ENCODE measurements around the gene NR5A1. TPM values are rescaled to one million over a fixed set of nuclear protein-coding genes. Genes with fewer than 3 reads are reported as not detected.

Gene NR5A1
- total RNA-seq, 2 experiments from 2014 or later, result not detected

- no peak overlapping the region for H3K27ac Mint-ChIP-seq
- no peaks in the 10 kb centered on the region for H3K36me3 Mint-ChIP-seq (ENCODE audit: low read depth)
- no peak overlapping the region for H3K4me3 Mint-ChIP-seq
- intact Hi-C loops (cut with micrococcal nuclease), result no loop called here
- CTCF ChIA-PET, result interaction anchor here (0.7 kb wide), 1 partner anchor 86 kb away, joined by 3 read pairs; no protein-coding TSS in a partner anchor
- no peak for DNase-seq
- no peaks in the 10 kb centered on the region for H3K9me3 Mint-ChIP-seq
- no peaks in the 10 kb centered on the region for H3K4me1 Mint-ChIP-seq (ENCODE audit: low read depth)
- no peaks in the 10 kb centered on the region for H3K27me3 Mint-ChIP-seq (ENCODE audit: low read depth)
Measured at GRCh38 chr9:124531115-124531514, 23.9 kb upstream of the NR5A1 start.

GRCh38 chr9:124530246-124530645 is 23.0 kb upstream of the NR5A1 start:
- Mint-ChIP-seq H3K36me3 (ENCODE audit: low read depth) (no peaks in the 10 kb centered on the region), H3K9me3 (no peaks in the 10 kb centered on the region), H3K4me1 (ENCODE audit: low read depth) (no peaks in the 10 kb centered on the region), H3K27ac (no peak overlapping the region), H3K27me3 (ENCODE audit: low read depth) (no peaks in the 10 kb centered on the region), H3K4me3 (no peak overlapping the region)
- DNase-seq, result no peak
- intact Hi-C loops (cut with micrococcal nuclease), result no loop called here
- CTCF ChIA-PET, result interaction anchor here (0.6 kb wide), 1 partner anchor 12 kb away, joined by 3 read pairs; no protein-coding TSS in a partner anchor

GRCh38 chr9:124527781-124528180 is 20.6 kb upstream of the NR5A1 start:
- no peaks in the 10 kb centered on the region for H3K4me1 Mint-ChIP-seq (ENCODE audit: low read depth)
- CTCF ChIA-PET, result interaction anchor here (1.1 kb wide), 1 partner anchor 8 kb away, joined by 11 read pairs; no protein-coding TSS in a partner anchor
- no peaks in the 10 kb centered on the region for H3K27me3 Mint-ChIP-seq (ENCODE audit: low read depth)
- H3K36me3 Mint-ChIP-seq (ENCODE audit: low read depth), result no peaks in the 10 kb centered on the region
- no peak for DNase-seq
- no peak overlapping the region for H3K27ac Mint-ChIP-seq
- H3K9me3 Mint-ChIP-seq, result no peaks in the 10 kb centered on the region
- no peak overlapping the region for H3K4me3 Mint-ChIP-seq
- intact Hi-C loops (cut with micrococcal nuclease), result no loop called here

GRCh38 chr9:124526174-124526573 is 19.0 kb upstream of the NR5A1 start:
- DNase-seq, result no peak
- Mint-ChIP-seq H3K4me1 (ENCODE audit: low read depth) (no peaks in the 10 kb centered on the region), H3K4me3 (no peak overlapping the region), H3K36me3 (ENCODE audit: low read depth) (no peaks in the 10 kb centered on the region), H3K9me3 (no peaks in the 10 kb centered on the region), H3K27ac (no peak overlapping the region), H3K27me3 (ENCODE audit: low read depth) (peaks cover 3% of the 10 kb centered on the region)
- intact Hi-C loops (cut with micrococcal nuclease), result no loop called here
- CTCF ChIA-PET, result interaction anchor here (1.2 kb wide), 1 partner anchor 11 kb away, joined by 3 read pairs; no protein-coding TSS in a partner anchor

GRCh38 chr9:124522121-124523098 is 15.2 kb upstream of the NR5A1 start:
- no peak overlapping the region for H3K4me3 Mint-ChIP-seq
- intact Hi-C loops (cut with micrococcal nuclease), result no loop called here
- CTCF ChIA-PET, result no interaction called here
- H3K9me3 Mint-ChIP-seq, result no peaks in the 10 kb centered on the region
- H3K27ac Mint-ChIP-seq, result no peak overlapping the region
- H3K4me1 Mint-ChIP-seq (ENCODE audit: low read depth), result no peaks in the 10 kb centered on the region
- DNase-seq, result no peak
- H3K27me3 Mint-ChIP-seq (ENCODE audit: low read depth), result peaks cover 3% of the 10 kb centered on the region
- H3K36me3 Mint-ChIP-seq (ENCODE audit: low read depth), result no peaks in the 10 kb centered on the region

- H3K4me1 Mint-ChIP-seq (ENCODE audit: low read depth), result no peaks in the 10 kb centered on the region
- no peak overlapping the region for H3K4me3 Mint-ChIP-seq
- peaks cover 3% of the 10 kb centered on the region for H3K27me3 Mint-ChIP-seq (ENCODE audit: low read depth)
- no peak overlapping the region for H3K27ac Mint-ChIP-seq
- intact Hi-C loops (cut with micrococcal nuclease), result no loop called here
- H3K9me3 Mint-ChIP-seq, result no peaks in the 10 kb centered on the region
- CTCF ChIA-PET, result no interaction called here
- no peak for DNase-seq
- no peaks in the 10 kb centered on the region for H3K36me3 Mint-ChIP-seq (ENCODE audit: low read depth)
Measured at GRCh38 chr9:124521142-124521541, 13.9 kb upstream of the NR5A1 start.

- CTCF ChIA-PET, result no interaction called here
- H3K27me3 Mint-ChIP-seq (ENCODE audit: low read depth), result peaks cover 3% of the 10 kb centered on the region
- H3K27ac Mint-ChIP-seq, result no peak overlapping the region
- no peak overlapping the region for H3K4me3 Mint-ChIP-seq
- no peak for DNase-seq
- no peaks in the 10 kb centered on the region for H3K4me1 Mint-ChIP-seq (ENCODE audit: low read depth)
- intact Hi-C loops (cut with micrococcal nuclease), result no loop called here
- no peaks in the 10 kb centered on the region for H3K36me3 Mint-ChIP-seq (ENCODE audit: low read depth)
- no peaks in the 10 kb centered on the region for H3K9me3 Mint-ChIP-seq
Measured at GRCh38 chr9:124520206-124520596, 13.0 kb upstream of the NR5A1 start.

- Mint-ChIP-seq H3K9me3 (no peaks in the 10 kb centered on the region), H3K4me1 (ENCODE audit: low read depth) (no peaks in the 10 kb centered on the region), H3K4me3 (no peak overlapping the region), H3K36me3 (ENCODE audit: low read depth) (no peaks in the 10 kb centered on the region), H3K27ac (no peak overlapping the region), H3K27me3 (ENCODE audit: low read depth) (peaks cover 4% of the 10 kb centered on the region)
- no peak for DNase-seq
- intact Hi-C loops (cut with micrococcal nuclease), result no loop called here
- CTCF ChIA-PET, result no interaction called here
Measured at GRCh38 chr9:124518116-124518515, 10.9 kb upstream of the NR5A1 start.

GRCh38 chr9:124517600-124517999 is 10.4 kb upstream of the NR5A1 start:
- Mint-ChIP-seq H3K36me3 (ENCODE audit: low read depth) (no peaks in the 10 kb centered on the region), H3K27me3 (ENCODE audit: low read depth) (peaks cover 4% of the 10 kb centered on the region), H3K4me1 (ENCODE audit: low read depth) (no peaks in the 10 kb centered on the region), H3K9me3 (no peaks in the 10 kb centered on the region), H3K27ac (no peak overlapping the region), H3K4me3 (no peak overlapping the region)
- CTCF ChIA-PET, result no interaction called here
- intact Hi-C loops (cut with micrococcal nuclease), result no loop called here
- DNase-seq, result no peak

- no peaks in the 10 kb centered on the region for H3K9me3 Mint-ChIP-seq
- H3K4me1 Mint-ChIP-seq (ENCODE audit: low read depth), result peaks cover 4% of the 10 kb centered on the region
- no peaks in the 10 kb centered on the region for H3K36me3 Mint-ChIP-seq (ENCODE audit: low read depth)
- H3K27me3 Mint-ChIP-seq (ENCODE audit: low read depth), result peaks cover 3% of the 10 kb centered on the region
- DNase-seq, result no peak
- CTCF ChIA-PET, result interaction anchor here (1.4 kb wide), 1 partner anchor 22 kb away, joined by 5 read pairs; no protein-coding TSS in a partner anchor
- no peak overlapping the region for H3K4me3 Mint-ChIP-seq
- intact Hi-C loops (cut with micrococcal nuclease), result no loop called here
- no peak overlapping the region for H3K27ac Mint-ChIP-seq
Measured at GRCh38 chr9:124514874-124515273, 7.7 kb upstream of the NR5A1 start.

- H3K36me3 Mint-ChIP-seq (ENCODE audit: low read depth), result no peaks in the 10 kb centered on the region
- no peaks in the 10 kb centered on the region for H3K9me3 Mint-ChIP-seq
- intact Hi-C loops (cut with micrococcal nuclease), result no loop called here
- H3K27ac Mint-ChIP-seq, result no peak overlapping the region
- peaks cover 3% of the 10 kb centered on the region for H3K27me3 Mint-ChIP-seq (ENCODE audit: low read depth)
- no peak for DNase-seq
- H3K4me3 Mint-ChIP-seq, result no peak overlapping the region
- peaks cover 4% of the 10 kb centered on the region for H3K4me1 Mint-ChIP-seq (ENCODE audit: low read depth)
- CTCF ChIA-PET, result interaction anchor here (1.2 to 1.4 kb wide), 2 partner anchors 14 to 23 kb away, joined by 3 to 5 read pairs; no protein-coding TSS in a partner anchor
Measured at GRCh38 chr9:124514125-124514524, 6.9 kb upstream of the NR5A1 start.

- peaks cover 4% of the 10 kb centered on the region for H3K4me1 Mint-ChIP-seq (ENCODE audit: low read depth)
- peaks cover 3% of the 10 kb centered on the region for H3K27me3 Mint-ChIP-seq (ENCODE audit: low read depth)
- no peaks in the 10 kb centered on the region for H3K36me3 Mint-ChIP-seq (ENCODE audit: low read depth)
- CTCF ChIA-PET, result interaction anchor here (1.2 kb wide), 1 partner anchor 15 kb away, joined by 3 read pairs; no protein-coding TSS in a partner anchor
- H3K27ac Mint-ChIP-seq, result no peak overlapping the region
- H3K9me3 Mint-ChIP-seq, result no peaks in the 10 kb centered on the region
- DNase-seq, result no peak
- H3K4me3 Mint-ChIP-seq, result no peak overlapping the region
- intact Hi-C loops (cut with micrococcal nuclease), result no loop called here
Measured at GRCh38 chr9:124513376-124513994, 6.3 kb upstream of the NR5A1 start.

All from activated naive CD4-positive, alpha-beta T cell treated with anti-CD3 and anti-CD28 coated beads for 36 hours (primary cell).